ENCODE data around the gene ASNSD1. TPM values are rescaled to one million over a fixed set of nuclear protein-coding genes. Genes with fewer than 3 reads are reported as not detected.

Gene ASNSD1
- total and polyA plus RNA-seq, 2 donors (not counting 1 experiment from before 2014, with no cell fraction given), result 13.0 to 29.8 TPM

DNA sequence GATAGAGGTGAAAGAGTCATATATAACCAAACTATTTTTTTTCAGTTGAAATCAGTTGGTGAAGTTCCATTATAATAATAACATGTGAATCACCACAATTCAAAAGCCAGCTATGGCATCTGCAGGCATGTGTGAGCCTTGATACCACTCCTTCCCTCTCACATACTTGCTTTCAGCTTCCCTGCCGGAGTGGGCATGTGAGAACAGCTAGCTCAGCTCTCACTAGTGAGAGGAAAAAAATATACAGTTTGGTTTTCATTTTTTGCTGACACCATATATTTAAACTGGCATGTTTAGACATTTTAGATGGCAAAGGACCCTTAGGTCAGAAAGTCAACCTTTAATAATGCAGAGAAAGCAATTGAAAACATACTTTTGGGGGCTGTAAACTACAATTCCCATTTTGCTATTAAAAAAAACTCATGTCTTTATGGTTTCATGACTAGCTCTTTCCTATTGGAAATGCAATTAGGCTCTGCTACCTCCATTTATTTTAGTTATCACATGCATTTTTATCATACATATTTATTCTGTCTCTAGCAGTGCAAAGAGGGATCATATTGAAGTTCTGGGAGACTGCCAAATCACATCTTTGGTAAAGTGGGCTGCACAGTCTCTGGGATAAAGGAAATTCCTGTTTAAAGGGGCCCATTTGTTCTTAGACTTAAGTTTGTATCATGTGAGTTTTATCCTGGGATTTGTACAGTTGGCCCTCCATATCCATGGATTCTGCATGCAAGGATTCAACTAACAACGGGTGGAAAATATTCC lies 47.4 kb upstream of the ASNSD1 start:
- TF ChIP-seq, protein P1, sequence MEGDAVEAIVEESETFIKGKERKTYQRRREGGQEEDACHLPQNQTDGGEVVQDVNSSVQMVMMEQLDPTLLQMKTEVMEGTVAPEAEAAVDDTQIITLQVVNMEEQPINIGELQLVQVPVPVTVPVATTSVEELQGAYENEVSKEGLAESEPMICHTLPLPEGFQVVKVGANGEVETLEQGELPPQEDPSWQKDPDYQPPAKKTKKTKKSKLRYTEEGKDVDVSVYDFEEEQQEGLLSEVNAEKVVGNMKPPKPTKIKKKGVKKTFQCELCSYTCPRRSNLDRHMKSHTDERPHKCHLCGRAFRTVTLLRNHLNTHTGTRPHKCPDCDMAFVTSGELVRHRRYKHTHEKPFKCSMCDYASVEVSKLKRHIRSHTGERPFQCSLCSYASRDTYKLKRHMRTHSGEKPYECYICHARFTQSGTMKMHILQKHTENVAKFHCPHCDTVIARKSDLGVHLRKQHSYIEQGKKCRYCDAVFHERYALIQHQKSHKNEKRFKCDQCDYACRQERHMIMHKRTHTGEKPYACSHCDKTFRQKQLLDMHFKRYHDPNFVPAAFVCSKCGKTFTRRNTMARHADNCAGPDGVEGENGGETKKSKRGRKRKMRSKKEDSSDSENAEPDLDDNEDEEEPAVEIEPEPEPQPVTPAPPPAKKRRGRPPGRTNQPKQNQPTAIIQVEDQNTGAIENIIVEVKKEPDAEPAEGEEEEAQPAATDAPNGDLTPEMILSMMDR (IDR thresholded peaks at IDR 0.05), result no peak
- TF ChIP-seq EZH2 (IDR thresholded peaks at IDR 0.05; ENCODE audit: borderline replicate concordance, insufficient read depth, low read depth, low read length, poor library complexity, severe bottlenecking), result no peak
- peaks cover 0 to 4% (median 0%) of the 10 kb centered on the region in 4 experiments for H3K27me3 ChIP-seq (replicated peaks in 1 of 4; ENCODE audit: control extremely low read depth in 1 of 4, control insufficient read depth in 3 of 4, insufficient read depth in 4 of 4, low read length in 3 of 4)
- H4K20me1 ChIP-seq (ENCODE audit: control insufficient read depth, insufficient read depth, low read length, poor library complexity, severe bottlenecking), result no peaks in the 10 kb centered on the region
- Mint-ChIP-seq H3K27me3 (peaks cover 4% of the 10 kb centered on the region), H3K4me1 (peaks cover 2% of the 10 kb centered on the region), H3K27ac (no peak overlapping the region), H3K4me3 (no peak overlapping the region), H3K9me3 (ENCODE audit: insufficient read depth) (no peaks in the 10 kb centered on the region)
- no peak overlapping the region for H3K9ac ChIP-seq (ENCODE audit: low read length)
- no peak overlapping the region for H2AFZ ChIP-seq (ENCODE audit: insufficient read depth, low read depth, low read length, poor library complexity, severe bottlenecking)
- no peaks in the 10 kb centered on the region for H3K4me1 ChIP-seq (ENCODE audit: control insufficient read depth in 2 of 2, insufficient read depth in 2 of 2, low read length in 2 of 2)
- no peak overlapping the region for H3K4me3 ChIP-seq (ENCODE audit: control extremely low read depth in 1 of 5, extremely low read depth in 1 of 5, insufficient read depth in 1 of 5, low read depth in 2 of 5, low read length in 4 of 5)
- H3K9me3 ChIP-seq (ENCODE audit: control extremely low read depth in 1 of 3, control insufficient read depth in 2 of 3, insufficient read depth in 1 of 3, low read length in 2 of 3), result no peaks in the 10 kb centered on the region
- H3K27ac ChIP-seq (ENCODE audit: low read length in 2 of 2), result no peak overlapping the region
- H3K36me3 ChIP-seq (replicated peaks in 1 of 2; ENCODE audit: control extremely low read depth in 1 of 2, control insufficient read depth in 1 of 2, extremely low read depth in 1 of 2, insufficient read depth in 2 of 2, low read length in 1 of 2), result no peaks in the 10 kb centered on the region
- ChIA-PET POLR2A (no interaction called here), CTCF (no interaction called here)
- no CpG with 5 or more reads among the region's 2 CpGs for WGBS (ENCODE audit: insufficient coverage)
- intact Hi-C loops (cut with micrococcal nuclease), result no loop called here
- H3K4me2 ChIP-seq (replicated peaks; ENCODE audit: low read depth, low read length, poor library complexity, severe bottlenecking), result no peak overlapping the region
- no peak for ATAC-seq (ENCODE audit: low read depth)
- H3K79me2 ChIP-seq (ENCODE audit: control insufficient read depth, insufficient read depth, low read length), result no peaks in the 10 kb centered on the region
- DNase-seq, result no peak

DNA sequence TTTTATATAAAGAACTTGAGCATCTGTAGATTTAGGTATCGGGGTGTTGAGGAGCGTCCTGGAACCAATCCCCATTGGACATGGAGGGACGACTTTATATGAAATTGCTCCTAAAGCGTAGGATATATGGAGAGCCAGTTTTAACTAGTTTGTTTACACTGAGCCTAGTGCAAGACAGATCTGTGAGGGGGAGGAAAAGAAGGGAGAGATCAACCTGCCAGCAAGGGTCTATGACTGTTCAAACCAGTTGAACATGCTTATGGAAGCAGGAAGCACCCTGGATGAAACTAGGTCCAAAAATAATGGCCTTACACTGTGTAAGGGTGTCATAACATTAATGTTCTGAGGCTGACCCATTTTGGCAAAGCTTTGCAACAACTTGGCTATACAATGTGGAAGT lies 46.7 kb upstream of the ASNSD1 start:
- Histone ChIP-seq H3K79me2 (ENCODE audit: control insufficient read depth, insufficient read depth, low read length) (no peaks in the 10 kb centered on the region), H3K9ac (ENCODE audit: low read length) (no peak overlapping the region), H2AFZ (ENCODE audit: insufficient read depth, low read depth, low read length, poor library complexity, severe bottlenecking) (no peak overlapping the region), H3K27me3 (replicated peaks in 1 of 4; ENCODE audit: control extremely low read depth in 1 of 4, control insufficient read depth in 3 of 4, insufficient read depth in 4 of 4, low read length in 3 of 4) (no peaks in the 10 kb centered on the region), H4K20me1 (ENCODE audit: control insufficient read depth, insufficient read depth, low read length, poor library complexity, severe bottlenecking) (no peaks in the 10 kb centered on the region), H3K9me3 (ENCODE audit: control extremely low read depth in 1 of 3, control insufficient read depth in 2 of 3, insufficient read depth in 1 of 3, low read length in 2 of 3) (no peaks in the 10 kb centered on the region), H3K4me3 (ENCODE audit: control extremely low read depth in 1 of 5, extremely low read depth in 1 of 5, insufficient read depth in 1 of 5, low read depth in 2 of 5, low read length in 4 of 5) (no peak overlapping the region), H3K36me3 (replicated peaks in 1 of 2; ENCODE audit: control extremely low read depth in 1 of 2, control insufficient read depth in 1 of 2, extremely low read depth in 1 of 2, insufficient read depth in 2 of 2, low read length in 1 of 2) (no peaks in the 10 kb centered on the region), H3K4me2 (replicated peaks; ENCODE audit: low read depth, low read length, poor library complexity, severe bottlenecking) (no peak overlapping the region), H3K27ac (ENCODE audit: low read length in 2 of 2) (no peak overlapping the region), H3K4me1 (ENCODE audit: control insufficient read depth in 2 of 2, insufficient read depth in 2 of 2, low read length in 2 of 2) (no peaks in the 10 kb centered on the region)
- Mint-ChIP-seq H3K27ac (no peak overlapping the region), H3K4me1 (peaks cover 2% of the 10 kb centered on the region), H3K27me3 (no peaks in the 10 kb centered on the region), H3K9me3 (ENCODE audit: insufficient read depth) (no peaks in the 10 kb centered on the region), H3K4me3 (no peak overlapping the region)
- no peak for DNase-seq
- 89% methylated on average over 4 of the region's 4 CpGs for WGBS (ENCODE audit: insufficient coverage)
- no peak for ATAC-seq (ENCODE audit: low read depth)
- intact Hi-C loops (cut with micrococcal nuclease), result no loop called here
- TF ChIP-seq, protein P1 (IDR thresholded peaks at IDR 0.05), result no peak
- TF ChIP-seq EZH2 (IDR thresholded peaks at IDR 0.05; ENCODE audit: borderline replicate concordance, insufficient read depth, low read depth, low read length, poor library complexity, severe bottlenecking), result no peak
- CTCF ChIA-PET, result no interaction called here
- POLR2A ChIA-PET, result no interaction called here

Measured in B cell (primary cell).